Duodenal mucosa (tissue), 2 donors: ENCODE measurements around the gene DENND1A.

ENCODE experiments used
- H3K27ac ChIP-seq: one replicate; pipeline ENCODE4 v1.7.0; 2013; ENCODE audit warnings: low read depth, low read length
- H3K27me3 ChIP-seq, 2 donors: one replicate each; pipeline ENCODE4 v1.7.0; 2013; ENCODE audit warnings: low read length in 2 of 2, control low read depth in 1 of 2; ENCODE audit not compliant: insufficient read depth in 2 of 2, control insufficient read depth in 1 of 2
- H3K36me3 ChIP-seq, 2 donors: one replicate each; pipeline ENCODE4 v1.7.0; 2013; ENCODE audit warnings: low read length in 2 of 2, control low read depth in 1 of 2; ENCODE audit not compliant: insufficient read depth in 2 of 2, control insufficient read depth in 1 of 2
- H3K4me1 ChIP-seq, 2 donors: one replicate each; pipeline ENCODE4 v1.7.0; 2013; ENCODE audit warnings: low read length in 2 of 2, control low read depth in 1 of 2; ENCODE audit not compliant: insufficient read depth in 2 of 2, control insufficient read depth in 1 of 2
- H3K4me3 ChIP-seq, 2 donors: one replicate each; pipeline ENCODE4 v1.7.0; 2013; ENCODE audit warnings: low read length in 2 of 2, low read depth in 1 of 2
- H3K9ac ChIP-seq, 2 donors: one replicate each; pipeline ENCODE4 v1.7.0; 2013; ENCODE audit warnings: low read length in 2 of 2, low read depth in 1 of 2
- H3K9me3 ChIP-seq, 2 donors: one replicate each; pipeline ENCODE4 v1.7.0; 2013; ENCODE audit warnings: low read length in 2 of 2, control low read depth in 1 of 2; ENCODE audit not compliant: control insufficient read depth in 1 of 2

DENND1A gene

GRCh38 chr9:123796618-123797484 is 133.1 kb downstream of the DENND1A start:
- Histone ChIP-seq H3K9me3 (no peaks in the 10 kb centered on the region), H3K36me3 (no peaks in the 10 kb centered on the region), H3K4me1 (peaks cover 0 to 3% of the 10 kb centered on the region in 2 donors), H3K9ac (no peak overlapping the region), H3K27me3 (no peaks in the 10 kb centered on the region), H3K27ac (no peak overlapping the region), H3K4me3 (no peak overlapping the region)

GRCh38 chr9:123796094-123796493 is 133.8 kb downstream of the DENND1A start:
- no peaks in the 10 kb centered on the region for H3K9me3 ChIP-seq
- H3K36me3 ChIP-seq: no peaks in the 10 kb centered on the region
- no peak overlapping the region for H3K4me3 ChIP-seq
- H3K27me3 ChIP-seq: no peaks in the 10 kb centered on the region
- H3K27ac ChIP-seq: no peak overlapping the region
- H3K9ac ChIP-seq: no peak overlapping the region
- peaks cover 0 to 3% of the 10 kb centered on the region in 2 donors for H3K4me1 ChIP-seq

- H3K4me1 ChIP-seq: peaks cover 0 to 3% of the 10 kb centered on the region in 2 donors
- no peaks in the 10 kb centered on the region for H3K9me3 ChIP-seq
- no peak overlapping the region for H3K27ac ChIP-seq
- H3K36me3 ChIP-seq: no peaks in the 10 kb centered on the region
- H3K4me3 ChIP-seq: no peak overlapping the region
- no peaks in the 10 kb centered on the region for H3K27me3 ChIP-seq
- H3K9ac ChIP-seq: no peak overlapping the region
Observed at GRCh38 chr9:123795336-123795735, 134.6 kb downstream of the DENND1A start.

- no peak overlapping the region for H3K4me3 ChIP-seq
- H3K9me3 ChIP-seq: no peaks in the 10 kb centered on the region
- H3K9ac ChIP-seq: no peak overlapping the region
Observed at GRCh38 chr9:123792501-123792900, 137.4 kb downstream of the DENND1A start.

GRCh38 chr9:123789554-123790292 is 140.2 kb downstream of the DENND1A start:
- H3K36me3 ChIP-seq: no peaks in the 10 kb centered on the region
- H3K4me1 ChIP-seq: no peaks in the 10 kb centered on the region
- H3K27ac ChIP-seq: no peak overlapping the region
- no peak overlapping the region for H3K9ac ChIP-seq
- no peak overlapping the region for H3K4me3 ChIP-seq
- H3K27me3 ChIP-seq: no peaks in the 10 kb centered on the region
- H3K9me3 ChIP-seq: no peaks in the 10 kb centered on the region

More at GRCh38 chr9:123792501-123792900, 137.4 kb downstream of the DENND1A start:
- Histone ChIP-seq H3K27me3 (no peaks in the 10 kb centered on the region), H3K27ac (no peak overlapping the region), H3K4me1 (no peaks in the 10 kb centered on the region), H3K36me3 (no peaks in the 10 kb centered on the region)

- Histone ChIP-seq H3K36me3 (no peaks in the 10 kb centered on the region), H3K4me1 (no peaks in the 10 kb centered on the region), H3K27ac (no peak overlapping the region), H3K9ac (no peak overlapping the region), H3K4me3 (no peak overlapping the region), H3K27me3 (no peaks in the 10 kb centered on the region), H3K9me3 (no peaks in the 10 kb centered on the region)
Observed at GRCh38 chr9:123787416-123787815, 142.5 kb downstream of the DENND1A start.

- H3K27ac ChIP-seq: no peak overlapping the region
- H3K9ac ChIP-seq: no peak overlapping the region
- no peak overlapping the region for H3K4me3 ChIP-seq
- H3K27me3 ChIP-seq: no peaks in the 10 kb centered on the region
- no peaks in the 10 kb centered on the region for H3K36me3 ChIP-seq
- H3K9me3 ChIP-seq: no peaks in the 10 kb centered on the region
- H3K4me1 ChIP-seq: no peaks in the 10 kb centered on the region
Observed at GRCh38 chr9:123784518-123784917, 145.4 kb downstream of the DENND1A start.

GRCh38 chr9:123778232-123778902 is 151.6 kb downstream of the DENND1A start:
- Histone ChIP-seq H3K27ac (no peak overlapping the region), H3K9ac (no peak overlapping the region), H3K36me3 (no peaks in the 10 kb centered on the region), H3K4me1 (no peaks in the 10 kb centered on the region), H3K9me3 (no peaks in the 10 kb centered on the region), H3K4me3 (no peak overlapping the region), H3K27me3 (no peaks in the 10 kb centered on the region)

GRCh38 chr9:123776708-123777537 is 153.0 kb downstream of the DENND1A start:
- Histone ChIP-seq H3K4me1 (peaks cover 0 to 1% of the 10 kb centered on the region in 2 donors), H3K4me3 (no peak overlapping the region), H3K27me3 (no peaks in the 10 kb centered on the region), H3K9ac (no peak overlapping the region), H3K9me3 (no peaks in the 10 kb centered on the region), H3K36me3 (no peaks in the 10 kb centered on the region), H3K27ac (no peak overlapping the region)
